Measurements from ENCODE around the gene MAP3K8. TPM values are rescaled to one million over a fixed set of nuclear protein-coding genes. Genes with fewer than 3 reads are reported as not detected.

The MAP3K8 gene
- total RNA-seq, 2 donors from 2014 or later = 6.8 to 12.6 TPM

GRCh38 chr10:30488316-30488715 lies 54.3 kb downstream of the MAP3K8 start:
- no peak overlapping the region for H3K9ac ChIP-seq (ENCODE audit: low read depth in 2 of 2, low read length in 2 of 2)
- no peak overlapping the region for H3K27ac ChIP-seq
- no peaks in the 10 kb centered on the region for H3K36me3 ChIP-seq
- DNase-seq = no peak
- intact Hi-C loops (cut with DNase I) = no loop called here
- no peaks in the 10 kb centered on the region for H3K9me3 ChIP-seq
- TF ChIP-seq, protein P1, sequence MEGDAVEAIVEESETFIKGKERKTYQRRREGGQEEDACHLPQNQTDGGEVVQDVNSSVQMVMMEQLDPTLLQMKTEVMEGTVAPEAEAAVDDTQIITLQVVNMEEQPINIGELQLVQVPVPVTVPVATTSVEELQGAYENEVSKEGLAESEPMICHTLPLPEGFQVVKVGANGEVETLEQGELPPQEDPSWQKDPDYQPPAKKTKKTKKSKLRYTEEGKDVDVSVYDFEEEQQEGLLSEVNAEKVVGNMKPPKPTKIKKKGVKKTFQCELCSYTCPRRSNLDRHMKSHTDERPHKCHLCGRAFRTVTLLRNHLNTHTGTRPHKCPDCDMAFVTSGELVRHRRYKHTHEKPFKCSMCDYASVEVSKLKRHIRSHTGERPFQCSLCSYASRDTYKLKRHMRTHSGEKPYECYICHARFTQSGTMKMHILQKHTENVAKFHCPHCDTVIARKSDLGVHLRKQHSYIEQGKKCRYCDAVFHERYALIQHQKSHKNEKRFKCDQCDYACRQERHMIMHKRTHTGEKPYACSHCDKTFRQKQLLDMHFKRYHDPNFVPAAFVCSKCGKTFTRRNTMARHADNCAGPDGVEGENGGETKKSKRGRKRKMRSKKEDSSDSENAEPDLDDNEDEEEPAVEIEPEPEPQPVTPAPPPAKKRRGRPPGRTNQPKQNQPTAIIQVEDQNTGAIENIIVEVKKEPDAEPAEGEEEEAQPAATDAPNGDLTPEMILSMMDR (IDR thresholded peaks at IDR 0.05) = no peak
- H3K4me1 ChIP-seq = no peaks in the 10 kb centered on the region
- no peak overlapping the region for H3K4me3 ChIP-seq
- H3K27me3 ChIP-seq = no peaks in the 10 kb centered on the region

DNA sequence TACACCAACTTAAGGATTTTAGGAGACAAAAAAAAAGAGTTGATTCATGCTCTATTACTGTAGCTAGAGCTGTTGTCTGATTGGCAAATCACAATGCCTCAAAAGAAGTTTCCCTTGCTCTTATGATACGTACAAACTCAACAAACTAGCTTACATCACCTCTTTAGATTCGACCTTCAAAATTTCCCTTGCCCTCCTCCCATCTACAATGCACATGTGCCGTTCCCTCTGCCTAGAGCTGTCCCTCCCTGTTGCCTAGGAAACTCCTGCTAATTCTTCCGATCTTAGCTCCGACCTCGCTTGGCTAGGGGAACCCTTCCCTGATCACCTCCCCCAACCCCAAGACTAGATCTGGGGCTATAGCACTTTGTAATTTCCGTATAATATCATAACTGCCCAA lies 55.4 kb downstream of the MAP3K8 start:
- Histone ChIP-seq H3K4me3 (no peak overlapping the region), H3K27me3 (no peaks in the 10 kb centered on the region), H3K9me3 (no peaks in the 10 kb centered on the region), H3K9ac (ENCODE audit: low read depth in 2 of 2, low read length in 2 of 2) (no peak overlapping the region), H3K27ac (no peak overlapping the region), H3K36me3 (no peaks in the 10 kb centered on the region), H3K4me1 (no peaks in the 10 kb centered on the region)
- DNase-seq = no peak
- TF ChIP-seq, protein P1 (IDR thresholded peaks at IDR 0.05) = no peak
- intact Hi-C loops (cut with DNase I) = no loop called here

DNA sequence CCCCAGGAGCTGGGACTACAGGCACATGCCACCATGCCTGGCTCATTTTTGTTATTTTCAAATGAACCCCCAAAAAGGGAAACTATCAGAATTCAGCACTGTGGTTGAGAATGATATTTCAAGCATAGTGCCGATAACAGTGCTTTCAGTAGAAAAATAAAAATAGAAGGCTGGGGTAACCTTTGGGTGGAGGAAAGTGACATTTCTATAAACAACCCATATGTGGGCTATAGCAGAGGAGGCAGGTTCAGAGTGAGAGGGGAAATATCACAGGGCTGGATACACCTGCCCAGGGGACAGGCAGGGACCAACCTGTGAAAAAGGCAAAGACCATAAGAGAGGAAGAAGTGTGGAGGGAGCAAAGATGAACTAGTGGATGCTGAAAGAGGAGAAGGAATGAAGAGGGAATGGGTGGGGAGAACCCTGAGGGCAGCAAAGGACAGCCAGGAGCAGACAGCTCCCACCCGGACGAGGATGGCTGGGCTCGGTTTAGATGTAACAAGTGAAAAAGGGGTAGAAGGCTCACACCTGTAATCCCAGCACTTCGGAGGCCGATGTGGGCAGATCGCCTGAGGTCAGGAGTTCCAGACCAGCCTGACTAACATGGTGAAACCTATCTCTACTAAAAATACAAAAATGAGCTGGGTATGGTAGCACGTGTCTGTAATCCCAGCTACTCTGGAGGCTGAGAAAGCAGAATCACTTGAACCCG lies 56.5 kb downstream of the MAP3K8 start:
- no peak overlapping the region for H3K27ac ChIP-seq
- no peak for DNase-seq
- H3K27me3 ChIP-seq = no peaks in the 10 kb centered on the region

DNA sequence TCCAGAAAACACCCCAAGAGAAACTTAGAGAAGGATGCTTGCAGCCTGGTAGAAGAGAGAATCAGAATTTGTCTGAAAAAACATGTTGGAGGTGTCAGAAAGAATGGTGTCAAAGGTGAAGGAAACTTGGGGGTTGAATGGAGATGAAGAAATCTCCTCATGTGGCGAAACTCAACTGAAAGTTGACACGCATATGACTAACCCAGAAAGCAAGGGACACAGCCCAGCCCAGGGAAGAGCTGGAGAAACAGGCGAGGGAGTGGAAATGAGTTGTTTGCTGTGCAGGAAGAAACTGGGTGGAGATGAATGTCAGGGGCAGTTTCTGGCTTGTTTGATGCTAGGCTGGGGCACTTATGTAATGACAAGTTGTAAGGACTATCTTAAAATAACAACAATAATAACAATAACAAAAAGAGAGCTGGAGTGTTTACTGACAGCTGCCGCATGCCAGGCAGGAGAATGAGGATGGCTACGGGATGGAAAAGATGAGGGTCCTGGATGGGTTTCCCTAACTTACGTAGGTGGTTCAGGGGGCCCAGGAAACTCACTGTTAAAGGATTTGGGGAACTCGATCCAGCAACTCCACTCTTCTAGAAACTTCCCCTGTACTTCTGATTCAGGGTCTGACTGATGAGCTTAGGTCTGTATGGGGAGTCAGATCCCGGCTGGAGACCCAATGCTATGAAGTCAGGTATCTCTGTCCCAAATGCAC lies 57.4 kb downstream of the MAP3K8 start:
- no peaks in the 10 kb centered on the region for H3K36me3 ChIP-seq
- no peaks in the 10 kb centered on the region for H3K9me3 ChIP-seq
- H3K4me3 ChIP-seq = no peak overlapping the region
- intact Hi-C loops (cut with DNase I) = no loop called here
- no peak for DNase-seq
- TF ChIP-seq, protein P1 (IDR thresholded peaks at IDR 0.05) = no peak
- H3K27me3 ChIP-seq = no peaks in the 10 kb centered on the region
- H3K27ac ChIP-seq = no peak overlapping the region
- no peak overlapping the region for H3K9ac ChIP-seq (ENCODE audit: low read depth in 2 of 2, low read length in 2 of 2)
- no peaks in the 10 kb centered on the region for H3K4me1 ChIP-seq

More for the DNA sequence above, 56.5 kb downstream of the MAP3K8 start:
- intact Hi-C loops (cut with DNase I) = no loop called here
- Histone ChIP-seq H3K4me3 (no peak overlapping the region), H3K4me1 (no peaks in the 10 kb centered on the region), H3K36me3 (no peaks in the 10 kb centered on the region), H3K9ac (ENCODE audit: low read depth in 2 of 2, low read length in 2 of 2) (no peak overlapping the region), H3K9me3 (no peaks in the 10 kb centered on the region)
- TF ChIP-seq, protein P1 (IDR thresholded peaks at IDR 0.05) = no peak

GRCh38 chr10:30491916-30492515 lies 58.0 kb downstream of the MAP3K8 start:
- Histone ChIP-seq H3K9ac (ENCODE audit: low read depth in 2 of 2, low read length in 2 of 2) (no peak overlapping the region), H3K27ac (no peak overlapping the region), H3K4me3 (no peak overlapping the region), H3K4me1 (no peaks in the 10 kb centered on the region), H3K36me3 (no peaks in the 10 kb centered on the region), H3K9me3 (no peaks in the 10 kb centered on the region), H3K27me3 (no peaks in the 10 kb centered on the region)
- intact Hi-C loops (cut with DNase I) = no loop called here
- DNase-seq = no peak
- TF ChIP-seq, protein P1 (IDR thresholded peaks at IDR 0.05) = no peak
